GM12891 (cell line): ENCODE data around the gene TANC2.

Experiments used
- POLR2A ChIP-seq: IDR thresholded peaks from 2 replicates; pipeline ENCODE4 v1.6.1; 2011; ENCODE audit warnings: low read depth, low read length, control low read depth
- POLR2AphosphoS5 ChIP-seq: IDR thresholded peaks from 2 replicates; pipeline ENCODE4 v1.6.1; 2011; ENCODE audit warnings: low read depth, low read length, control low read depth
- SPI1 ChIP-seq: IDR thresholded peaks from 2 replicates; pipeline ENCODE4 v1.6.1; 2011; ENCODE audit warnings: low read depth, low read length, control low read depth
- TAF1 ChIP-seq: IDR thresholded peaks from 2 replicates; pipeline ENCODE4 v1.6.1; 2011; ENCODE audit warnings: low read depth, low read length, control low read depth

GRCh38 chr17:62966426-62967204 lies 580 bp downstream of the TANC2 start:
- no peak for TF ChIP-seq POLR2A
- no peak for TF ChIP-seq POLR2AphosphoS5
- TF ChIP-seq SPI1: no peak
- no peak for TF ChIP-seq TAF1
